Kidney (tissue), 22 donors: Measurements from ENCODE around the gene AMIGO2. TPM values are rescaled to one million over a fixed set of nuclear protein-coding genes. Genes with fewer than 3 reads are reported as not detected.

ENCODE experiments used
- DNase-seq, 5 donors: peaks; one replicate each; pipeline ENCODE4 v3.0.0-alpha.2; 2013 to 2020
- FAIRE-seq: peaks from 2 replicates; lab custom pipeline; 2012; peaks lifted over from hg19 to GRCh38; lab: Jason Lieb, UNC
- H3K27ac ChIP-seq, 2 donors: one replicate each; pipeline ENCODE4 v1.7.0; 2013; ENCODE audit warnings: low read depth in 2 of 2, low read length in 2 of 2, inconsistent platforms in 1 of 2
- H3K27me3 ChIP-seq: one replicate; pipeline ENCODE4 v1.7.1; 2013; ENCODE audit warnings: low read length, inconsistent platforms; ENCODE audit not compliant: control insufficient read depth, insufficient read depth
- H3K36me3 ChIP-seq, 3 donors: one replicate each; pipeline versions ENCODE4 v1.7.0 to v1.7.1; 2013; ENCODE audit warnings: low read length in 3 of 3, control low read depth in 1 of 3, inconsistent platforms in 1 of 3; ENCODE audit not compliant: insufficient read depth in 3 of 3, control insufficient read depth in 2 of 3
- H3K4me1 ChIP-seq, 3 donors: one replicate each; pipeline versions ENCODE4 v1.7.0 to v1.7.1; 2013; ENCODE audit warnings: low read length in 3 of 3, inconsistent platforms in 1 of 3, low read depth in 1 of 3; ENCODE audit not compliant: control insufficient read depth in 2 of 3, insufficient read depth in 2 of 3
- H3K4me3 ChIP-seq, 3 donors: one replicate each; pipeline versions ENCODE4 v1.7.0 to v1.8.1; 2013; ENCODE audit warnings: low read length in 3 of 3, control low read depth in 1 of 3, inconsistent platforms in 1 of 3
- H3K9ac ChIP-seq, 3 donors: one replicate each; pipeline versions ENCODE4 v1.7.0 to v1.7.1; 2013; ENCODE audit warnings: low read length in 3 of 3, control low read depth in 1 of 3, inconsistent platforms in 1 of 3
- H3K9me3 ChIP-seq, 3 donors: one replicate each; pipeline versions ENCODE4 v1.7.0 to v1.7.1; 2013; ENCODE audit warnings: low read length in 3 of 3, control low read depth in 1 of 3, inconsistent platforms in 1 of 3; ENCODE audit not compliant: control insufficient read depth in 2 of 3, insufficient read depth in 1 of 3
- intact Hi-C: fragments of 100-400 bp; cut with DNase I; formaldehyde crosslinking; loops from one replicate; pipeline ENCODE4 v1.11.1; 2022
- long read RNA-seq, 10 donors: library from polyadenylated mRNA in 1 of 10; unstranded in 1 of 10; transcript quantifications; one replicate each; pipeline ENCODE4 v2.0.0 and lab custom pipeline, GENCODE V29; 2021 to 2026
- polyA plus RNA-seq: library from polyadenylated mRNA; stranded (reverse); fragments of 350-450 nt; fragmentation: Illumina TruSeq; extraction: RNeasy Lipid Tissue Mini Kit (QIAGEN cat#74804); gene quantifications from one replicate; pipeline ENCODE4 v1.2.3, GENCODE V29; 2014; ENCODE audit warnings: low read depth, low replicate concordance; ENCODE audit not compliant: insufficient read depth
- total RNA-seq: library from RNA; stranded (reverse); fragmentation: NEBNext Ultra II Directional; extraction: Animal tissue kit (Norgen Biotek cat#: 25700); gene quantifications from one replicate; pipeline ENCODE4 v1.2.1, GENCODE V29; 2021
- TF ChIP-seq, protein P1 (sequence below): IDR thresholded peaks from 3 replicates; pipeline ENCODE4 v1.5.1; 2012; ENCODE audit warnings: mild to moderate bottlenecking, moderate library complexity, borderline replicate concordance; ENCODE audit not compliant: insufficient read depth; ENCODE audit errors: extremely low read depth
- donor health status: control.
- donor health status: control.
- donor health status: control.
- donor health status: control.
- donor health status: control.
- donor health status: DM: yes; HTN: yes; CAD: no.
- donor health status: Normal renal cell carcinoma (clear cell type).

AMIGO2 gene
- total RNA-seq (8.7 TPM), polyA plus RNA-seq (12.2 TPM)
- long read RNA-seq, donor 1, transcript AMIGO2-201 (2 exons, 3,763 nt): major isoform, 6 of 9 reads
- long read RNA-seq, donor 1, partial matches to known transcripts: 0 of 9 reads
- long read RNA-seq, donor 1, other reads (novel, unspliced or antisense): 0 of 9 reads
- long read RNA-seq, donor 2, transcript AMIGO2-201 (2 exons, 3,763 nt): major isoform, 8 of 10 reads
- long read RNA-seq, donor 2, partial matches to known transcripts: 0 of 10 reads
- long read RNA-seq, donor 2, other reads (novel, unspliced or antisense): 0 of 10 reads
- long read RNA-seq, donor 3, transcript AMIGO2-201 (2 exons, 3,763 nt): major isoform, 12 of 14 reads
- long read RNA-seq, donor 3, partial matches to known transcripts: 0 of 14 reads
- long read RNA-seq, donor 3, other reads (novel, unspliced or antisense): 0 of 14 reads
- long read RNA-seq, donor 4, transcript AMIGO2-201 (2 exons, 3,763 nt): major isoform, 12 of 15 reads
- long read RNA-seq, donor 4, partial matches to known transcripts: 0 of 15 reads
- long read RNA-seq, donor 4, other reads (novel, unspliced or antisense): 0 of 15 reads
- long read RNA-seq, donor 5, partial matches to known transcripts: 0 of 1 reads
- long read RNA-seq, donor 5, other reads (novel, unspliced or antisense): 0 of 1 reads
- long read RNA-seq, donor 6, transcript AMIGO2-201 (2 exons, 3,763 nt): major isoform, 5 of 6 reads
- long read RNA-seq, donor 6, partial matches to known transcripts: 0 of 6 reads
- long read RNA-seq, donor 6, other reads (novel, unspliced or antisense): 0 of 6 reads
- long read RNA-seq, donor 7, transcript AMIGO2-201 (2 exons, 3,763 nt): major isoform, 9 of 14 reads
- long read RNA-seq, donor 7, partial matches to known transcripts: 0 of 14 reads
- long read RNA-seq, donor 7, other reads (novel, unspliced or antisense): 3 of 14 reads
- long read RNA-seq, donor 8, partial matches to known transcripts: 0 of 8 reads
- long read RNA-seq, donor 8, other reads (novel, unspliced or antisense): 0 of 8 reads
- long read RNA-seq, donor 9, transcript AMIGO2-201 (2 exons, 3,763 nt): major isoform, 8 of 10 reads
- long read RNA-seq, donor 9, partial matches to known transcripts: 0 of 10 reads
- long read RNA-seq, donor 9, other reads (novel, unspliced or antisense): 0 of 10 reads
- long read RNA-seq, donor 10, transcript AMIGO2-201 (2 exons, 3,763 nt): major isoform, 13 of 15 reads
- long read RNA-seq, donor 10, partial matches to known transcripts: 0 of 15 reads
- long read RNA-seq, donor 10, other reads (novel, unspliced or antisense): 0 of 15 reads

DNA sequence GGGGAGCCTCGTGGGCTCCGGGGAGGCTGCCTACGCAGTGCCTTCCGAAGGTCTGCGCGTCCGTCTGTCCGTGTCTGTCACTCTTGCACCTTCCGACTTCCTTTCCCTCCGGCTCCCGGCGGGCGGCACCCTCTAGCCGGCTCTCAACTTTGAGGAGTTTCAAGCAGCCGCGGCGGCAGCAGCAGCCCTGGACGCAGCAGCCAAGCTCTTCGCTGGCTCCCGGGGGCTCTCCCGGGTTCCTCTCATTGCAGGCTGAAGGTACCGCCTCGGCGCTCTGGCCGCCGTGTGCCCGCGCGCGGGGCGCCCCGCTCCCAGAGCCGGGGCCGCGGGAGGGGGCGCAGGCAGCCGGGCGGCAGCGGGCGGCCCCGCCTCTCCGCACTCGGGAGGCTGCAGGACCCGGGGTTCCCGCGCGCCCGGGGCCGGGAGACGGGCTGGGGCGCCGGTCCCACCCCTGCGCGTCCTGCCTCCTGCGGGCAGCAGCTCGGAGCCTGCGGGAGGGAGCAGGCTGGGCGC is at the start of gene AMIGO2, which contains the start of gene PCED1B:
Gene AMIGO2 (minus strand): TSS at position 492 of the 513 bp plus-strand sequence. CDS start 957 bp downstream, outside the sequence.
Gene PCED1B (plus strand): TSS at position 154 of the 513 bp plus-strand sequence. CDS start 155,443 bp downstream, outside the sequence.
- peak; percentile 74 to 93 (median 81) for DNase-seq
- H3K27me3 ChIP-seq: no peaks in the 10 kb centered on the region
- H3K9me3 ChIP-seq: no peaks in the 10 kb centered on the region
- peak within 1 kb of the TSS; percentile 76 to 83 (median 82) for H3K4me3 ChIP-seq
- peaks cover 0 to 8% (median 0%) of the 10 kb centered on the region in 3 donors for H3K4me1 ChIP-seq
- H3K27ac ChIP-seq: peak within 1 kb of the TSS; percentile 82 to 85
- TF ChIP-seq, protein P1, sequence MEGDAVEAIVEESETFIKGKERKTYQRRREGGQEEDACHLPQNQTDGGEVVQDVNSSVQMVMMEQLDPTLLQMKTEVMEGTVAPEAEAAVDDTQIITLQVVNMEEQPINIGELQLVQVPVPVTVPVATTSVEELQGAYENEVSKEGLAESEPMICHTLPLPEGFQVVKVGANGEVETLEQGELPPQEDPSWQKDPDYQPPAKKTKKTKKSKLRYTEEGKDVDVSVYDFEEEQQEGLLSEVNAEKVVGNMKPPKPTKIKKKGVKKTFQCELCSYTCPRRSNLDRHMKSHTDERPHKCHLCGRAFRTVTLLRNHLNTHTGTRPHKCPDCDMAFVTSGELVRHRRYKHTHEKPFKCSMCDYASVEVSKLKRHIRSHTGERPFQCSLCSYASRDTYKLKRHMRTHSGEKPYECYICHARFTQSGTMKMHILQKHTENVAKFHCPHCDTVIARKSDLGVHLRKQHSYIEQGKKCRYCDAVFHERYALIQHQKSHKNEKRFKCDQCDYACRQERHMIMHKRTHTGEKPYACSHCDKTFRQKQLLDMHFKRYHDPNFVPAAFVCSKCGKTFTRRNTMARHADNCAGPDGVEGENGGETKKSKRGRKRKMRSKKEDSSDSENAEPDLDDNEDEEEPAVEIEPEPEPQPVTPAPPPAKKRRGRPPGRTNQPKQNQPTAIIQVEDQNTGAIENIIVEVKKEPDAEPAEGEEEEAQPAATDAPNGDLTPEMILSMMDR: peak; percentile 31
- peaks cover 0 to 2% (median 0%) of the 10 kb centered on the region in 3 donors for H3K36me3 ChIP-seq
- intact Hi-C loops: no loop called here
- FAIRE-seq: no peak
- H3K9ac ChIP-seq: peak within 1 kb of the TSS; percentile 57 to 85 (median 71)

DNA sequence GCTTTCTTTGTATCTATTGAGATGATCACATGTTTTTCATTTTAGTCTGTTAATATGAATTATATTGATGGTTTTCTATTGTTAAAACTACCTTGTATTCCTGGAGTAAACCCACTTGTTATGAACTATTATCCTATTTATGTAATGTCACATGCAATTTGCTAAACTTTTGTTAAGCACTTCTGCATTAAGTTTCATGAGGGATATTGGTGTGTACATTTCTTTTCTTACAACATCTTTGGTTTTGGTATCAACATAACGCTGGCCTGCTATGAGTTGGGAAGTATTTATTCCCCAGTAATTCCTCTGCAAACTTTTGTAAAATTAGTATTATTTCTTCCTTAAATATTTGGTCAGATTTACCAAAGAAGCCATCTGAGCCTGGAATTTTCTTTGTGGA is 46.5 kb upstream of the AMIGO2 start:
- DNase-seq: no peak
- intact Hi-C loops: no loop called here
- Histone ChIP-seq H3K4me1 (no peaks in the 10 kb centered on the region), H3K9ac (no peak overlapping the region), H3K27ac (no peak overlapping the region), H3K9me3 (no peaks in the 10 kb centered on the region), H3K36me3 (no peaks in the 10 kb centered on the region), H3K4me3 (no peak overlapping the region), H3K27me3 (no peaks in the 10 kb centered on the region)
- TF ChIP-seq, protein P1: no peak
- FAIRE-seq: no peak

DNA sequence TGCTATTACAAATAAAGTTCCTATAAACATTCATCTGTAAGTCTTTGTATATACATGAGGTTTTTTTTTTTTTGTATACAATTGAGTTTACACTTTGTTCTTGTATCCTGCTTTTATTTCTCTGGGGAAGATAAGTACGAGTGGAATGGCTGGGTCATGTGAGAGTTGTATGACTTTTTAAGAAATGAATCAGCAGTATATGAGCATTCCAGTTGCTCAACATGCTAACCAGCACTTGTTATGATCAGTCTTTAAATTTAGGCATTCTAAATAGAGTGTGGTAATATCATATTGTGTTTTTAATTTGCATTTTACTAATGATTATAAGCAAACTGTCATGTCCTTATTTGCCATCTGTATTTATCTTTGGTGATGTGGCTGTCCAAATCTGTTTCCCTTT is 44.7 kb upstream of the AMIGO2 start:
- no peak overlapping the region for H3K27ac ChIP-seq
- H3K27me3 ChIP-seq: no peaks in the 10 kb centered on the region
- DNase-seq (no peak), FAIRE-seq (no peak)
- no peaks in the 10 kb centered on the region for H3K4me1 ChIP-seq
- no peaks in the 10 kb centered on the region for H3K36me3 ChIP-seq
- no peak overlapping the region for H3K9ac ChIP-seq
- TF ChIP-seq, protein P1: no peak
- no peak overlapping the region for H3K4me3 ChIP-seq
- no peaks in the 10 kb centered on the region for H3K9me3 ChIP-seq
- intact Hi-C loops: no loop called here
